PFSK-1 (cell line): ENCODE results near the gene IRX6. TPM values are rescaled to one million over a fixed set of nuclear protein-coding genes. Genes with fewer than 3 reads are reported as not detected.

Experiments
- FOXP2 ChIP-seq: optimal IDR thresholded peaks from 2 replicates; pipeline ENCODE3; 2011; ENCODE audit warnings: borderline replicate concordance, control low read depth, inconsistent platforms; ENCODE audit not compliant: insufficient read depth; ENCODE audit errors: extremely low read length, extremely low read depth
- POLR2AphosphoS5 ChIP-seq: IDR thresholded peaks from 2 replicates; pipeline ENCODE4 v1.6.1; 2012; ENCODE audit warnings: low read depth, mild to moderate bottlenecking, control low read depth, low read length, moderate library complexity
- REST ChIP-seq, 2 experiments: IDR thresholded peaks; 2 replicates each; pipeline versions ENCODE4 v1.6.1 to v1.8.0; 2011 to 2012; ENCODE audit warnings: low read depth in 2 of 2, low read length in 2 of 2, control low read depth in 1 of 2, inconsistent platforms in 1 of 2, mild to moderate bottlenecking in 1 of 2, moderate library complexity in 1 of 2; ENCODE audit not compliant: insufficient read depth in 1 of 2
- SIN3A ChIP-seq: IDR thresholded peaks from 2 replicates; pipeline ENCODE4 v1.6.1; 2012; ENCODE audit warnings: mild to moderate bottlenecking, low read length, moderate library complexity, borderline replicate concordance; ENCODE audit not compliant: insufficient read depth
- TAF1 ChIP-seq: IDR thresholded peaks from 2 replicates; pipeline ENCODE4 v1.6.1; 2012; ENCODE audit warnings: low read length, control low read depth, borderline replicate concordance; ENCODE audit not compliant: insufficient read depth
- polyA plus RNA-seq: library from polyadenylated mRNA; unstranded; fragments of >200 nt; gene quantifications from one replicate; pipeline ENCODE4 v1.2.1, GENCODE V29; 2012; ENCODE audit warnings: low read depth, missing spikeins; ENCODE audit not compliant: insufficient read length

The IRX6 gene
- not detected for polyA plus RNA-seq

DNA sequence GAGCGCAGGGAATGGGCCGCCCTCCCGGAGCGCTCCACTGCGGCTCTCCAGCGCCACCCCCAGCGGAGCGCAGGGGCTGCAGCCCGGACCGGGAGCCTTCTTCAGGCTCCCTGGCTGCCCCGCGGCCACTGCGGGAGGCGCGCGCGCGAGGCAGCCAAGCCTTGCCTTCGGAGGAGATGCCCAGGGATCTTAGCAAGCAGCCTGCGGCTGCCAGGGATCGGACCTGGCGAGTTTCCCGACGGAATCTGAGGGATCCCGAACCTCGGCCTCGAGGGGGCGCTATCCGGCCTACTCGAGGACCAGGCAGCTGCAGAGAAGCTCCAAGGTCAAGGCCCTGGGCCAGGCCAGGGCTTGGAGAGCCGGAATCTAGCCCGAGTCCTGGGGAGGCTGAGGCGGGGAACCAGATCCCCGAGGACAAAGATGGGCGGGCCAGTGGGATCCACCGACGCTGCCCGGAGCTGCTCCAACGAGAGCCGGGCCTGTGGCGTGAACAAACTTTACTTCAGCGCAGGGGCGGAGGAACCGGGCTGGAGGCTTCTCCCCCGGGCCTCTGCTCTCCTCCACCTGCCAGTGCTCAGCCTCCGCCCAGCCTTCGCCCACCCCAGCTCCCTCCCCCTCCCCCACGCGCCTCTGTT lies at the start of gene IRX6:
Gene IRX6, plus strand, starts transcription at position 567 of the 635 bp plus-strand sequence. CDS start 889 bp downstream, outside the sequence.
- TF ChIP-seq TAF1 (no peak), SIN3A (no peak), REST (IDR thresholded peaks at IDR 0.05; ENCODE audit: insufficient read depth in 1 of 2, low read depth in 2 of 2, low read length in 2 of 2) (no peak), FOXP2 (no peak), POLR2AphosphoS5 (no peak)

- TF ChIP-seq FOXP2 (no peak), REST (IDR thresholded peaks at IDR 0.05; ENCODE audit: insufficient read depth in 1 of 2, low read depth in 2 of 2, low read length in 2 of 2) (no peak), POLR2AphosphoS5 (no peak), TAF1 (no peak), SIN3A (no peak)
These were observed 49.6 kb upstream of the IRX6 start for GRCh38 chr16:55274391-55274790.

DNA sequence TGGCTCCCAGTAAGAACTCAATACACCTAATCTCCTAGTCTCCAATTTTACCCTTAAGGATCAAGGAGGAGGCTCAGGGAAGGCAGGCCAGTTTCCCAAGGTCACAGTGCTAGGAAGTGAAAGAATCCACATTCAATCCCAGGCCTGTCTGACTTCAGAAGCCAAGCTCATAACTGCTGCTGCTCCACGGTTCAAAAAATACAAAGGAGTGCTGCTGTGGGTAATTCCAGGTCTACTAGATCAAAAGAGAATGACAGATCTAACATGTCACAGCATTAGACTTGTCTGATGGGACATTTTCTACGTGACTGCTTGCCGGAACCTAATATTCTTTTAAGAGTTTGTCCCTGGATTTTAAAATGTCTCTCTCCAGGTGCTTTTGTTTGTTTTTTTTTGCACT lies 48.8 kb upstream of the IRX6 start:
- no peak for TF ChIP-seq REST (IDR thresholded peaks at IDR 0.05; ENCODE audit: insufficient read depth in 1 of 2, low read depth in 2 of 2, low read length in 2 of 2)
- no peak for TF ChIP-seq TAF1
- no peak for TF ChIP-seq SIN3A
- no peak for TF ChIP-seq POLR2AphosphoS5
- TF ChIP-seq FOXP2: no peak

- no peak for TF ChIP-seq REST (IDR thresholded peaks at IDR 0.05; ENCODE audit: insufficient read depth in 1 of 2, low read depth in 2 of 2, low read length in 2 of 2)
- TF ChIP-seq FOXP2: no peak
- TF ChIP-seq POLR2AphosphoS5: no peak
- no peak for TF ChIP-seq TAF1
- TF ChIP-seq SIN3A: no peak
These were observed 48.1 kb upstream of the IRX6 start for GRCh38 chr16:55275869-55276268.

GRCh38 chr16:55277536-55277935 lies 46.5 kb upstream of the IRX6 start:
- TF ChIP-seq POLR2AphosphoS5 (no peak), FOXP2 (no peak), SIN3A (no peak)
